MCF 10A (cell line): ENCODE data around the gene GPR152. TPM values are rescaled to one million over a fixed set of nuclear protein-coding genes. Genes with fewer than 3 reads are reported as not detected.

Experiments
- BruUV-seq: library from RNA; stranded (reverse); fragments of 400-500 nt; replicated peaks from 2 replicates; lab custom pipeline; 2021; lab: Mats Ljungman, UMichigan
- CTCF ChIA-PET: fragments of 300-600 bp; sonication (Branson Sonifier 250); formaldehyde crosslinking; extraction: SDS; loops from one replicate; lab custom pipeline; 2021; ENCODE audit warnings: antibody characterized with exemption, inconsistent platforms; lab: Yijun Ruan, JAX
- POLR2A ChIA-PET: fragments of 300-600, 350-650 bp; sonication (Branson Sonifier 250); formaldehyde crosslinking; extraction: SDS; loops from one replicate; lab custom pipeline; 2020; ENCODE audit warnings: antibody characterized with exemption, inconsistent platforms; lab: Yijun Ruan, JAX
- DNase-seq: peaks from one replicate; pipeline ENCODE4 v3.0.0-alpha.2; 2018; ENCODE audit not compliant: unreplicated experiment
- H3K27ac Mint-ChIP-seq: one replicate; pipeline ENCODE4 v1.8.0; 2022; ENCODE audit warnings: mild to moderate bottlenecking, low read depth, mixed read lengths; ENCODE audit not compliant: unreplicated experiment
- H3K27me3 Mint-ChIP-seq: one replicate; pipeline ENCODE4 v1.8.0; 2022; ENCODE audit warnings: mixed read lengths; ENCODE audit not compliant: insufficient read depth, unreplicated experiment
- H3K36me3 Mint-ChIP-seq: one replicate; pipeline ENCODE4 v1.8.0; 2022; ENCODE audit warnings: mild to moderate bottlenecking, moderate library complexity, mixed read lengths; ENCODE audit not compliant: insufficient read depth, unreplicated experiment
- H3K4me1 Mint-ChIP-seq: one replicate; pipeline ENCODE4 v1.8.0; 2022; ENCODE audit warnings: mixed read lengths; ENCODE audit not compliant: insufficient read depth, unreplicated experiment
- H3K4me3 Mint-ChIP-seq: one replicate; pipeline ENCODE4 v1.8.0; 2022; ENCODE audit warnings: mild to moderate bottlenecking, moderate library complexity, mixed read lengths; ENCODE audit not compliant: unreplicated experiment
- H3K9me3 Mint-ChIP-seq: one replicate; pipeline ENCODE4 v1.8.0; 2022; ENCODE audit warnings: mixed read lengths; ENCODE audit not compliant: unreplicated experiment
- CTCF ChIP-seq: fragments of 200-600 bp; IDR thresholded peaks from one replicate; pipeline ENCODE4 v1.8.0; 2022; ENCODE audit warnings: antibody characterized with exemption, mild to moderate bottlenecking; ENCODE audit not compliant: unreplicated experiment
- intact Hi-C: fragments of 100-400 bp; cut with micrococcal nuclease; formaldehyde crosslinking; loops from 2 replicates; pipeline ENCODE4 v1.14.1; 2022
- total RNA-seq: library from RNA; stranded (reverse); gene quantifications from 2 replicates; pipeline ENCODE4 v1.2.3, GENCODE V29; 2022

GPR152 gene
- total RNA-seq, 1 experiment from 2014 or later, result not detected

- TF ChIP-seq CTCF, result no peak
- Mint-ChIP-seq H3K4me1 (peaks cover 4% of the 10 kb centered on the region), H3K27me3 (no peaks in the 10 kb centered on the region), H3K9me3 (no peaks in the 10 kb centered on the region), H3K36me3 (peaks cover 19% of the 10 kb centered on the region), H3K4me3 (no peak overlapping the region), H3K27ac (no peak overlapping the region)
- ChIA-PET CTCF (no interaction called here), POLR2A (interaction anchor here (2.2 kb wide), 1 partner anchor 11 kb away, joined by 6 read pairs; no protein-coding TSS in a partner anchor)
- no TSS peak for BruUV-seq
- no peak for DNase-seq
- intact Hi-C loops, result no loop called here
Observed at GRCh38 chr11:67409261-67409666, 43.3 kb downstream of the GPR152 start.

GRCh38 chr11:67408437-67409200, 43.9 kb downstream of the GPR152 start:
- BruUV-seq, result no TSS peak
- TF ChIP-seq CTCF, result no peak
- Mint-ChIP-seq H3K27me3 (no peaks in the 10 kb centered on the region), H3K4me1 (peaks cover 4% of the 10 kb centered on the region), H3K36me3 (peaks cover 19% of the 10 kb centered on the region), H3K9me3 (no peaks in the 10 kb centered on the region), H3K27ac (no peak overlapping the region), H3K4me3 (no peak overlapping the region)
- POLR2A ChIA-PET, result interaction anchor here (2.2 kb wide), 1 partner anchor 12 kb away, joined by 6 read pairs; no protein-coding TSS in a partner anchor
- intact Hi-C loops, result no loop called here
- CTCF ChIA-PET, result no interaction called here
- no peak for DNase-seq

- TF ChIP-seq CTCF, result no peak
- Mint-ChIP-seq H3K36me3 (peaks cover 18% of the 10 kb centered on the region), H3K4me1 (peaks cover 4% of the 10 kb centered on the region), H3K27me3 (no peaks in the 10 kb centered on the region), H3K4me3 (no peak overlapping the region), H3K27ac (no peak overlapping the region), H3K9me3 (no peaks in the 10 kb centered on the region)
- DNase-seq, result no peak
- intact Hi-C loops, result no loop called here
- BruUV-seq, result no TSS peak
- ChIA-PET CTCF (interaction anchor here (0.6 kb wide), 1 partner anchor 51 kb away, joined by 3 read pairs; no protein-coding TSS in a partner anchor), POLR2A (interaction anchor here (2.2 kb wide), 1 partner anchor 12 kb away, joined by 6 read pairs; no protein-coding TSS in a partner anchor)
Observed at GRCh38 chr11:67407688-67408163, 44.8 kb downstream of the GPR152 start.

GRCh38 chr11:67406969-67407687, 45.4 kb downstream of the GPR152 start:
- DNase-seq, result no peak
- CTCF ChIA-PET, result interaction anchor here (0.6 kb wide), 1 partner anchor 50 kb away, joined by 3 read pairs; no protein-coding TSS in a partner anchor
- Mint-ChIP-seq H3K9me3 (no peaks in the 10 kb centered on the region), H3K36me3 (peaks cover 14% of the 10 kb centered on the region), H3K4me3 (no peak overlapping the region), H3K27ac (no peak overlapping the region), H3K4me1 (peaks cover 4% of the 10 kb centered on the region), H3K27me3 (no peaks in the 10 kb centered on the region)
- no TSS peak for BruUV-seq
- TF ChIP-seq CTCF, result no peak
- intact Hi-C loops, result no loop called here
- POLR2A ChIA-PET, result interaction anchor here (0.7 to 2.2 kb wide), 2 partner anchors 13 to 186 kb away, joined by 3 to 6 read pairs; no protein-coding TSS in a partner anchor
